Mucosa of stomach (tissue), 1 donor: ENCODE data around the gene JAKMIP1.

Experiments
- H3K27me3 ChIP-seq: one replicate; pipeline ENCODE4 v1.7.0; 2013; ENCODE audit warnings: mild to moderate bottlenecking, low read length; ENCODE audit not compliant: control insufficient read depth, insufficient read depth
- H3K36me3 ChIP-seq: one replicate; pipeline ENCODE4 v1.7.0; 2013; ENCODE audit warnings: low read length; ENCODE audit not compliant: control insufficient read depth, insufficient read depth
- H3K4me1 ChIP-seq: one replicate; pipeline ENCODE4 v1.7.0; 2013; ENCODE audit warnings: mild to moderate bottlenecking, low read length; ENCODE audit not compliant: control insufficient read depth, insufficient read depth
- H3K4me3 ChIP-seq: one replicate; pipeline ENCODE4 v1.7.0; 2013; ENCODE audit warnings: low read length
- H3K9ac ChIP-seq: one replicate; pipeline ENCODE4 v1.7.0; 2013; ENCODE audit warnings: mild to moderate bottlenecking, low read length, moderate library complexity
- H3K9me3 ChIP-seq: one replicate; pipeline ENCODE4 v1.7.0; 2013; ENCODE audit warnings: mild to moderate bottlenecking, low read length, moderate library complexity; ENCODE audit not compliant: control insufficient read depth
- donor health status: Pancreatic carcinoma.

Gene JAKMIP1

GRCh38 chr4:6041800-6042199 lies 158.5 kb downstream of the JAKMIP1 start:
- H3K27me3 ChIP-seq: peaks cover 6% of the 10 kb centered on the region
- H3K4me1 ChIP-seq: no peaks in the 10 kb centered on the region

GRCh38 chr4:6038711-6039110 lies 161.6 kb downstream of the JAKMIP1 start:
- Histone ChIP-seq H3K9me3 (no peaks in the 10 kb centered on the region), H3K4me1 (no peaks in the 10 kb centered on the region), H3K27me3 (no peaks in the 10 kb centered on the region), H3K9ac (no peak overlapping the region), H3K4me3 (no peak overlapping the region), H3K36me3 (no peaks in the 10 kb centered on the region)

More at GRCh38 chr4:6041800-6042199, 158.5 kb downstream of the JAKMIP1 start:
- no peak overlapping the region for H3K9ac ChIP-seq
- no peaks in the 10 kb centered on the region for H3K36me3 ChIP-seq
- no peaks in the 10 kb centered on the region for H3K9me3 ChIP-seq
- no peak overlapping the region for H3K4me3 ChIP-seq

- Histone ChIP-seq H3K9me3 (no peaks in the 10 kb centered on the region), H3K36me3 (no peaks in the 10 kb centered on the region), H3K9ac (no peak overlapping the region), H3K27me3 (no peaks in the 10 kb centered on the region), H3K4me3 (no peak overlapping the region), H3K4me1 (no peaks in the 10 kb centered on the region)
Observed at GRCh38 chr4:6035786-6036185, 164.6 kb downstream of the JAKMIP1 start.

- H3K9me3 ChIP-seq: no peaks in the 10 kb centered on the region
- no peaks in the 10 kb centered on the region for H3K27me3 ChIP-seq
- H3K9ac ChIP-seq: no peak overlapping the region
- H3K4me3 ChIP-seq: no peak overlapping the region
- H3K36me3 ChIP-seq: no peaks in the 10 kb centered on the region
- H3K4me1 ChIP-seq: no peaks in the 10 kb centered on the region
Observed at GRCh38 chr4:6033381-6033780, 167.0 kb downstream of the JAKMIP1 start.

- no peaks in the 10 kb centered on the region for H3K4me1 ChIP-seq
- no peak overlapping the region for H3K9ac ChIP-seq
- H3K36me3 ChIP-seq: no peaks in the 10 kb centered on the region
- H3K4me3 ChIP-seq: no peak overlapping the region
- H3K27me3 ChIP-seq: no peaks in the 10 kb centered on the region
- H3K9me3 ChIP-seq: no peaks in the 10 kb centered on the region
Observed at GRCh38 chr4:6032249-6033244, 167.8 kb downstream of the JAKMIP1 start.

GRCh38 chr4:6031846-6032245 lies 168.5 kb downstream of the JAKMIP1 start:
- H3K9ac ChIP-seq: no peak overlapping the region
- H3K4me1 ChIP-seq: no peaks in the 10 kb centered on the region
- H3K27me3 ChIP-seq: no peaks in the 10 kb centered on the region
- no peaks in the 10 kb centered on the region for H3K9me3 ChIP-seq
- H3K36me3 ChIP-seq: no peaks in the 10 kb centered on the region
- H3K4me3 ChIP-seq: no peak overlapping the region

- Histone ChIP-seq H3K27me3 (no peaks in the 10 kb centered on the region), H3K4me1 (no peaks in the 10 kb centered on the region), H3K9ac (no peak overlapping the region), H3K36me3 (no peaks in the 10 kb centered on the region), H3K4me3 (no peak overlapping the region), H3K9me3 (no peaks in the 10 kb centered on the region)
Observed at GRCh38 chr4:6030679-6031078, 169.7 kb downstream of the JAKMIP1 start.

- Histone ChIP-seq H3K9ac (no peak overlapping the region), H3K36me3 (no peaks in the 10 kb centered on the region), H3K27me3 (no peaks in the 10 kb centered on the region), H3K9me3 (no peaks in the 10 kb centered on the region), H3K4me1 (no peaks in the 10 kb centered on the region), H3K4me3 (no peak overlapping the region)
Observed at GRCh38 chr4:6029254-6029653, 171.1 kb downstream of the JAKMIP1 start.

GRCh38 chr4:6028168-6028567 lies 172.2 kb downstream of the JAKMIP1 start:
- H3K4me1 ChIP-seq: no peaks in the 10 kb centered on the region
- H3K36me3 ChIP-seq: no peaks in the 10 kb centered on the region
- H3K9ac ChIP-seq: no peak overlapping the region
- no peak overlapping the region for H3K4me3 ChIP-seq
- no peaks in the 10 kb centered on the region for H3K27me3 ChIP-seq
- H3K9me3 ChIP-seq: no peaks in the 10 kb centered on the region

GRCh38 chr4:6027392-6027791 lies 173.0 kb downstream of the JAKMIP1 start:
- H3K27me3 ChIP-seq: no peaks in the 10 kb centered on the region
- H3K9me3 ChIP-seq: no peaks in the 10 kb centered on the region
- H3K9ac ChIP-seq: no peak overlapping the region
- H3K36me3 ChIP-seq: no peaks in the 10 kb centered on the region
- no peak overlapping the region for H3K4me3 ChIP-seq
- no peaks in the 10 kb centered on the region for H3K4me1 ChIP-seq

GRCh38 chr4:6024313-6024960 lies 175.9 kb downstream of the JAKMIP1 start:
- Histone ChIP-seq H3K36me3 (no peaks in the 10 kb centered on the region), H3K4me3 (no peak overlapping the region), H3K9me3 (no peaks in the 10 kb centered on the region), H3K27me3 (no peaks in the 10 kb centered on the region), H3K4me1 (no peaks in the 10 kb centered on the region), H3K9ac (no peak overlapping the region)

- H3K9ac ChIP-seq: no peak overlapping the region
- no peaks in the 10 kb centered on the region for H3K9me3 ChIP-seq
- H3K36me3 ChIP-seq: no peaks in the 10 kb centered on the region
- no peaks in the 10 kb centered on the region for H3K4me1 ChIP-seq
- no peaks in the 10 kb centered on the region for H3K27me3 ChIP-seq
- no peak overlapping the region for H3K4me3 ChIP-seq
Observed at GRCh38 chr4:6023731-6024130, 176.6 kb downstream of the JAKMIP1 start.
